CD4-positive, alpha-beta memory T cell (primary cell): ENCODE measurements around the gene OSTM1. TPM values are rescaled to one million over a fixed set of nuclear protein-coding genes. Genes with fewer than 3 reads are reported as not detected.
A peak's percentile ranks its signal among the peaks of the same experiment; 100 is the strongest.

ENCODE experiments used
- CTCF ChIA-PET: fragments of 350-600 bp; sonication (Branson Sonifier 250); formaldehyde crosslinking; loops from one replicate; lab custom pipeline; 2021; ENCODE audit warnings: inconsistent platforms; ENCODE audit not compliant: partially characterized antibody; lab: Charles Lee
- POLR2A ChIA-PET: fragments of 350-600 bp; sonication (Branson Sonifier 250); formaldehyde crosslinking; loops from one replicate; lab custom pipeline; 2021; ENCODE audit not compliant: partially characterized antibody; lab: Charles Lee
- DNase-seq, 5 donors: peaks; one replicate each; pipeline versions ENCODE4 v3.0.0 to v3.0.0-alpha.2; 2020 to 2022; ENCODE audit warnings: mixed read lengths in 1 of 5
- H3K27ac ChIP-seq: one replicate; pipeline ENCODE4 v1.7.0; 2013; ENCODE audit warnings: low read depth, low read length
- H3K27me3 ChIP-seq: 2 replicates; pipeline ENCODE4 v1.7.0; 2013; ENCODE audit warnings: mild to moderate bottlenecking, low read length, moderate library complexity; ENCODE audit not compliant: insufficient read depth
- H3K36me3 ChIP-seq: 2 replicates; pipeline ENCODE4 v1.7.0; 2013; ENCODE audit warnings: mild to moderate bottlenecking, low read length, moderate library complexity; ENCODE audit not compliant: insufficient read depth
- H3K4me1 ChIP-seq: 2 replicates; pipeline ENCODE4 v1.7.0; 2013; ENCODE audit warnings: mild to moderate bottlenecking, low read length, moderate library complexity; ENCODE audit not compliant: insufficient read depth
- H3K4me3 ChIP-seq, 2 donors: one replicate each; pipeline ENCODE4 v1.7.0; 2013; ENCODE audit warnings: low read length in 2 of 2, mild to moderate bottlenecking in 1 of 2
- H3K9me3 ChIP-seq, 2 donors: one replicate each; pipeline ENCODE4 v1.7.0; 2013; ENCODE audit warnings: low read length in 2 of 2, control low read depth in 1 of 2; ENCODE audit not compliant: control insufficient read depth in 1 of 2
- H3K27ac Mint-ChIP-seq, 7 donors: one replicate each; pipeline ENCODE4 v1.8.0; 2020 to 2021; ENCODE audit warnings: mixed read lengths in 7 of 7, mild to moderate bottlenecking in 6 of 7, inconsistent platforms in 3 of 7, moderate library complexity in 3 of 7
- H3K27me3 Mint-ChIP-seq, 2 donors: one replicate each; pipeline ENCODE4 v1.8.0; 2020 to 2021; ENCODE audit warnings: mixed read lengths in 2 of 2
- H3K36me3 Mint-ChIP-seq, 2 donors: one replicate each; pipeline ENCODE4 v1.8.0; 2020 to 2021; ENCODE audit warnings: mixed read lengths in 2 of 2, inconsistent platforms in 1 of 2, mild to moderate bottlenecking in 1 of 2
- H3K4me1 Mint-ChIP-seq, 4 donors: one replicate each; pipeline ENCODE4 v1.8.0; 2020 to 2021; ENCODE audit warnings: mixed read lengths in 4 of 4, mild to moderate bottlenecking in 1 of 4
- H3K4me3 Mint-ChIP-seq, 8 donors: one replicate each; pipeline ENCODE4 v1.8.0; 2020 to 2021; ENCODE audit warnings: mixed read lengths in 8 of 8, mild to moderate bottlenecking in 7 of 8, moderate library complexity in 6 of 8, inconsistent platforms in 3 of 8
- H3K9me3 Mint-ChIP-seq, 8 donors: one replicate each; pipeline ENCODE4 v1.8.0; 2020 to 2021; ENCODE audit warnings: mixed read lengths in 8 of 8, mild to moderate bottlenecking in 5 of 8, inconsistent platforms in 3 of 8, moderate library complexity in 1 of 8
- intact Hi-C: fragments of 100-400 bp; cut with micrococcal nuclease; formaldehyde crosslinking; loops from one replicate; pipeline ENCODE4 v1.15.1; 2023
- polyA plus RNA-seq, 2 donors: library from polyadenylated mRNA; unstranded; fragments of 300-500 nt; fragmentation: Illumina TruSeq; gene quantifications; one replicate each; pipeline ENCODE4 v1.2.3, GENCODE V29; 2021
- total RNA-seq, 2 experiments: library from RNA; stranded (reverse); gene quantifications; one replicate each; pipeline ENCODE4 v1.2.3, GENCODE V29; 2021

Gene OSTM1
- total and polyA plus RNA-seq, 4 experiments from 2014 or later = 44.4 to 59.8 (median 55.0) TPM

DNA sequence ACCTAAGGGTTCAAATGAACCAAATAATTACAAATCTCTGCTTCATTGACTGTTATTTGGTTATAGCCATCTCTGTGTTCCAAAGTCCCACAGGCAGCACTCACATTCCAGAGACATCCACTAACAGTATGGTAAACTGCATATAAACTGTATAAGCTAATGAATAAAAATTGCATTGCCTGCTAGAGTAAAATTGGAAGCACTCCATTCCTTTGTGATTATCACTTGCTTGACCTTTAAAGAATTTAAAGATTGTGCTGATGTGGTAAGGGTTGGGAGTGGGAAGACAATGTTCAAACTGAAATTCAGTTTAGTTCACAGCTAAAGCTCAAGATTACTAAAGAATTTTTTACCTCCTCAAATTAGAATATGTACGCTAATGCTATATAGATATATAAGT is 31.0 kb upstream of the OSTM1 start:
- CTCF ChIA-PET = interaction anchor here (1.1 kb wide), 1 partner anchor 141 kb away, joined by 3 read pairs; no protein-coding TSS in a partner anchor
- Histone ChIP-seq H3K27ac (no peak overlapping the region), H3K9me3 (no peaks in the 10 kb centered on the region), H3K36me3 (no peaks in the 10 kb centered on the region), H3K4me1 (no peaks in the 10 kb centered on the region), H3K4me3 (no peak overlapping the region), H3K27me3 (peaks cover 9% of the 10 kb centered on the region)
- no peaks in the 10 kb centered on the region for H3K9me3 Mint-ChIP-seq
- H3K4me3 Mint-ChIP-seq = no peak overlapping the region
- H3K27me3 Mint-ChIP-seq = peaks cover 8 to 13% of the 10 kb centered on the region in 2 donors
- no peak overlapping the region for H3K27ac Mint-ChIP-seq
- POLR2A ChIA-PET = no interaction called here
- intact Hi-C loops = no loop called here
- DNase-seq = no peak
- no peaks in the 10 kb centered on the region for H3K36me3 Mint-ChIP-seq
- no peaks in the 10 kb centered on the region for H3K4me1 Mint-ChIP-seq

DNA sequence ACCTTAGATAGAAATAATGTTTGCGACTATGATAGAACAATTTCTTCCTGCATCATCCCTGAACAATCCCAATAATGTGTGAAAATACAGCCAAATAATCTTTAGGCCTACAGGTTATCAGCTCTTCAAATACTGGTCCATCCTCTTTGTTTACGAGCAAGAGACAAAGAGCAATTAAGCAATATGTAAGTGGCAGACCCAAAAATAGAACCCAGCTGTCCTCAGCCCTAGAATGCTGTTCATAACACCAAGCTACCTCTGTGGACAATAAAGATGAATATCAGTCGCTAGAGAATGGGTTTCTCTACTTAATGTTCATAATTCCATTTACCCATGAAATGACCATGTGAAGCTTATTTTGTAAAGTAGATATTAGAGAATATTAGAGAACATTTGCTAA is 28.4 kb upstream of the OSTM1 start:
- no peaks in the 10 kb centered on the region for H3K4me1 ChIP-seq
- Mint-ChIP-seq H3K27ac (no peak overlapping the region), H3K9me3 (peaks cover 0 to 3% (median 0%) of the 10 kb centered on the region in 8 donors), H3K27me3 (peaks cover 4 to 5% of the 10 kb centered on the region in 2 donors), H3K4me3 (no peak overlapping the region), H3K36me3 (no peaks in the 10 kb centered on the region), H3K4me1 (no peaks in the 10 kb centered on the region)
- POLR2A ChIA-PET = interaction anchor here (0.5 kb wide), 1 partner anchor 342 kb away, joined by 3 read pairs; no protein-coding TSS in a partner anchor
- H3K9me3 ChIP-seq = no peaks in the 10 kb centered on the region
- DNase-seq = no peak
- intact Hi-C loops = no loop called here
- H3K4me3 ChIP-seq = no peak overlapping the region
- no peaks in the 10 kb centered on the region for H3K27me3 ChIP-seq
- no peak overlapping the region for H3K27ac ChIP-seq
- CTCF ChIA-PET = interaction anchor here (1.9 kb wide), 1 partner anchor 389 kb away, joined by 5 read pairs; no protein-coding TSS in a partner anchor
- H3K36me3 ChIP-seq = no peaks in the 10 kb centered on the region

DNA sequence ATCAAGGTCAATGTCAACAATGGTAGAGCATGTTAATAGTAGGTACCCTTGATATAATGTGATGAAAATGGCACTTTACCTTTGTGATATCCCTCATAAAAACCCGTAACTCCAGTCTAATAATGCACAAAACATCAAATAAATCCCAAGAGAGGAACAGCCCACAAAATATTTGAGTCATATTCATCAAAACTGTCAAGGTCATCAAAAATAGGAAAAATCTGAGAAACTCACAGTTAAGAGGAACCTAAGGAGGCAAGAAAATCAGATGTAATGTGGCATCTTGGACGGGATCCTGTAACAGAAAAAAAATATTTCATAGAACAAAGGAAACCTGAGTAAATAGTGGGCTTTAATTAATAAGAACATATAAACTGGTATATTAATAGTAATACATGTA is 25.5 kb upstream of the OSTM1 start:
- no peaks in the 10 kb centered on the region for H3K9me3 ChIP-seq
- no peak overlapping the region for H3K27ac ChIP-seq
- no peaks in the 10 kb centered on the region for H3K36me3 ChIP-seq
- ChIA-PET POLR2A (no interaction called here), CTCF (no interaction called here)
- H3K4me3 ChIP-seq = no peak overlapping the region
- Mint-ChIP-seq H3K27me3 (peaks cover 0 to 11% of the 10 kb centered on the region in 2 donors), H3K36me3 (no peaks in the 10 kb centered on the region), H3K4me3 (no peak overlapping the region), H3K4me1 (no peaks in the 10 kb centered on the region), H3K9me3 (peaks cover 0 to 8% (median 0%) of the 10 kb centered on the region in 8 donors), H3K27ac (no peak overlapping the region)
- no peaks in the 10 kb centered on the region for H3K27me3 ChIP-seq
- no peak for DNase-seq
- no peaks in the 10 kb centered on the region for H3K4me1 ChIP-seq
- intact Hi-C loops = no loop called here

- no peaks in the 10 kb centered on the region for H3K36me3 Mint-ChIP-seq
- no peak overlapping the region for H3K27ac Mint-ChIP-seq
- peaks cover 0 to 8% (median 0%) of the 10 kb centered on the region in 8 donors for H3K9me3 Mint-ChIP-seq
- intact Hi-C loops = no loop called here
- H3K4me3 Mint-ChIP-seq = no peak overlapping the region
- Histone ChIP-seq H3K9me3 (no peaks in the 10 kb centered on the region), H3K27me3 (peaks cover 2% of the 10 kb centered on the region), H3K36me3 (no peaks in the 10 kb centered on the region), H3K27ac (no peak overlapping the region), H3K4me1 (no peaks in the 10 kb centered on the region), H3K4me3 (no peak overlapping the region)
- H3K4me1 Mint-ChIP-seq = no peaks in the 10 kb centered on the region
- peaks cover 4 to 12% of the 10 kb centered on the region in 2 donors for H3K27me3 Mint-ChIP-seq
- DNase-seq = no peak
- ChIA-PET POLR2A (no interaction called here), CTCF (no interaction called here)
Observed at GRCh38 chr6:108097882-108098281, 23.3 kb upstream of the OSTM1 start.

DNA sequence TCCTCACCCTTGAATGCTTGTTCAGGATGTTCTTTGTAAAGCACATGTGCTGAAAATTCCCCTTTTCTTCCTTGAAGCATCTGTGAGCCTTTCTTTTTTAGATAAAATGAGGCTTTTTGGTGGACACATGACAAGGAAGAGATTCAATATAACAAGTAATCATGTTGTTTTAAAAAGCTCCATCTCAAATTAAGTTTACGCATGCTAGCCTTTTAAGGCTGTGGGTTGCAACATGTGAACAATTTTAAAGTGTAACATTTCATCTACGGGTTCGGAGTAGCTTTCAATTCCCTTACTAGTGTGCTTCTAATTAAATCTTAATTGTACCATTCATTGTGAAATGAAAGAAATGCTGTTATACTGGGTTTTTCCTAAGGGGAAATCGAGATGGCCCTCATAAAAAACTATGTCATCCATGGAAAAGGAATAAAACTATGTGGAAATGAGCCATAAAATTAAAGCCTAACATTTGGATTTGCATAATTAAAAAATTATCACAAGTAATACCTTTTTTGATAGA is 19.3 kb upstream of the OSTM1 start:
- H3K4me3 ChIP-seq = no peak overlapping the region
- H3K27ac ChIP-seq = no peak overlapping the region
- H3K4me1 ChIP-seq = no peaks in the 10 kb centered on the region
- H3K36me3 ChIP-seq = no peaks in the 10 kb centered on the region
- H3K27me3 ChIP-seq = peaks cover 4% of the 10 kb centered on the region
- H3K4me1 Mint-ChIP-seq = no peaks in the 10 kb centered on the region
- H3K36me3 Mint-ChIP-seq = no peaks in the 10 kb centered on the region
- ChIA-PET POLR2A (no interaction called here), CTCF (no interaction called here)
- no peaks in the 10 kb centered on the region for H3K9me3 ChIP-seq
- no peak overlapping the region for H3K4me3 Mint-ChIP-seq
- intact Hi-C loops = no loop called here
- H3K27ac Mint-ChIP-seq = no peak overlapping the region
- H3K27me3 Mint-ChIP-seq = peaks cover 13 to 15% of the 10 kb centered on the region in 2 donors
- DNase-seq = no peak
- H3K9me3 Mint-ChIP-seq = peaks cover 0 to 8% (median 0%) of the 10 kb centered on the region in 8 donors

GRCh38 chr6:108091288-108091687 is 16.7 kb upstream of the OSTM1 start:
- no peaks in the 10 kb centered on the region for H3K9me3 ChIP-seq
- H3K9me3 Mint-ChIP-seq = no peaks in the 10 kb centered on the region
- no peaks in the 10 kb centered on the region for H3K4me1 ChIP-seq
- no peak overlapping the region for H3K4me3 ChIP-seq
- intact Hi-C loops = no loop called here
- peaks cover 16 to 21% of the 10 kb centered on the region in 2 donors for H3K27me3 Mint-ChIP-seq
- no peaks in the 10 kb centered on the region for H3K36me3 Mint-ChIP-seq
- H3K4me1 Mint-ChIP-seq = no peaks in the 10 kb centered on the region
- no peaks in the 10 kb centered on the region for H3K36me3 ChIP-seq
- H3K27ac ChIP-seq = no peak overlapping the region
- H3K27ac Mint-ChIP-seq = no peak overlapping the region
- ChIA-PET CTCF (no interaction called here), POLR2A (no interaction called here)
- peaks cover 4% of the 10 kb centered on the region for H3K27me3 ChIP-seq
- no peak overlapping the region for H3K4me3 Mint-ChIP-seq
- no peak for DNase-seq

DNA sequence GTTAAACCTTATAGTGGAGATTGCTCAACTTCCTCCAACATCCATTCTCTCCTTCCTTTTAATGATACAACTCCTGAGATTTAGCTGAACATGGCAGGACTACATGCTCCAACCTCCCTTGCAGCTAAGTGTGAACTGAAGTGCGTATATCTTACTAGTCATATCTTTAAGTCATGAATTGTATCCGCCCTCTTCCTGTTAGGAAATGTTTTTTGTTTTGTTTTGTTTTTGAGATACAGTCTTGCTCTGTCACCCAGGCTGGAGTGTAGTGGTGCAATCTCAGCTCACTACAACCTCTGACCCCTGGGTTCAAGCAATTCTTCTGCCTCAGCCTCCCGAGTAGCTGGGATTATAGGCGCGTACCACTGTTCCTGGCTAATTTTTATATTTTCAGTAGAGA is 8.8 kb upstream of the OSTM1 start:
- H3K27me3 Mint-ChIP-seq = peaks cover 15 to 19% of the 10 kb centered on the region in 2 donors
- H3K27ac Mint-ChIP-seq = no peak overlapping the region
- CTCF ChIA-PET = no interaction called here
- Histone ChIP-seq H3K27me3 (no peaks in the 10 kb centered on the region), H3K4me3 (no peak overlapping the region), H3K27ac (no peak overlapping the region), H3K9me3 (no peaks in the 10 kb centered on the region), H3K36me3 (no peaks in the 10 kb centered on the region), H3K4me1 (no peaks in the 10 kb centered on the region)
- intact Hi-C loops = no loop called here
- peak overlapping the region in 1 of 8 donors; percentile 63 for H3K4me3 Mint-ChIP-seq
- H3K36me3 Mint-ChIP-seq = no peaks in the 10 kb centered on the region
- POLR2A ChIA-PET = no interaction called here
- no peak for DNase-seq
- H3K9me3 Mint-ChIP-seq = no peaks in the 10 kb centered on the region
- H3K4me1 Mint-ChIP-seq = no peaks in the 10 kb centered on the region
